Thoracic aorta (tissue), 2 donors: ENCODE data around the gene FIS1. TPM values are rescaled to one million over a fixed set of nuclear protein-coding genes. Genes with fewer than 3 reads are reported as not detected.
"Not testable (repeated sequence)": the region's sequence is repeated elsewhere in the genome, so short reads cannot be mapped to it uniquely, and the experiment has no call there.

ENCODE experiments used
- ATAC-seq: fragments of 150-250 bp; one replicate; pipeline ENCODE4 v1.8.0; 2017; ENCODE audit warnings: low read depth; ENCODE audit not compliant: insufficient number of reproducible peaks, low FRiP score
- DNase-seq: peaks from one replicate; pipeline ENCODE4 v3.0.0-alpha.2; 2020; ENCODE audit warnings: low spot score
- H3K27ac ChIP-seq, 2 donors: fragments of 200-600 bp; sonication (generic); 1 replicate in 1 of 2; 2 replicates in 1 of 2; pipeline ENCODE4 v1.5.1; 2016; ENCODE audit warnings: mild to moderate bottlenecking in 2 of 2, moderate library complexity in 2 of 2
- H3K27me3 ChIP-seq: fragments of 200-600 bp; sonication (generic); replicated peaks from 2 replicates; pipeline ENCODE4 v1.6.0; 2016; ENCODE audit warnings: mild to moderate bottlenecking; ENCODE audit not compliant: insufficient read depth
- H3K36me3 ChIP-seq: fragments of 200-600 bp; sonication (generic); one replicate; pipeline ENCODE4 v1.5.1; 2016
- H3K4me1 ChIP-seq, 2 donors: fragments of 200-600 bp; sonication (generic); 1 replicate in 1 of 2; 2 replicates in 1 of 2; pipeline versions ENCODE4 v1.5.1 to v1.6.0; 2016; ENCODE audit warnings: low read depth in 2 of 2, mild to moderate bottlenecking in 1 of 2; ENCODE audit not compliant: control insufficient read depth in 1 of 2
- H3K4me3 ChIP-seq: fragments of 200-600 bp; sonication (generic); 2 replicates; pipeline ENCODE4 v1.5.1; 2016; ENCODE audit warnings: mild to moderate bottlenecking
- H3K9me3 ChIP-seq: fragments of 200-600 bp; sonication (generic); 2 replicates; pipeline ENCODE4 v1.5.1; 2016
- CTCF ChIP-seq: fragments of 200-600 bp; sonication (generic); IDR thresholded peaks from one replicate; pipeline ENCODE4 v1.5.1; 2019; ENCODE audit warnings: antibody characterized with exemption
- total RNA-seq, 2 donors: library from RNA; depleted of rRNA; stranded (reverse); fragments of >200 nt; gene quantifications; one replicate each; pipeline versions ENCODE4 v1.1.0 to v1.2.3, GENCODE V29; 2016

Gene FIS1
- total RNA-seq, 2 donors from 2014 or later = 135 to 181 TPM

GRCh38 chr7:101288439-101288838 lies 43.6 kb upstream of the FIS1 start:
- TF ChIP-seq CTCF = no peak
- H3K36me3 ChIP-seq = no peaks in the 10 kb centered on the region

GRCh38 chr7:101287032-101287431 lies 42.2 kb upstream of the FIS1 start:
- no peak for ATAC-seq
- TF ChIP-seq CTCF = no peak
- no peak for DNase-seq
- no peaks in the 10 kb centered on the region for H3K36me3 ChIP-seq
- no peak overlapping the region for H3K27ac ChIP-seq
- H3K4me1 ChIP-seq = no peaks in the 10 kb centered on the region
- H3K27me3 ChIP-seq = no peaks in the 10 kb centered on the region
- no peaks in the 10 kb centered on the region for H3K9me3 ChIP-seq
- no peak overlapping the region for H3K4me3 ChIP-seq

More at GRCh38 chr7:101288439-101288838, 43.6 kb upstream of the FIS1 start:
- no peak overlapping the region for H3K27ac ChIP-seq
- no peaks in the 10 kb centered on the region for H3K27me3 ChIP-seq
- no peaks in the 10 kb centered on the region for H3K4me1 ChIP-seq
- H3K4me3 ChIP-seq = no peak overlapping the region
- ATAC-seq (no peak), DNase-seq (no peak)
- no peaks in the 10 kb centered on the region for H3K9me3 ChIP-seq

- not testable (repeated sequence) for H3K27me3 ChIP-seq, ATAC-seq, H3K9me3 ChIP-seq, H3K27ac ChIP-seq, H3K36me3 ChIP-seq, H3K4me3 ChIP-seq, H3K4me1 ChIP-seq, DNase-seq
Observed at GRCh38 chr7:101285880-101286279, 41.0 kb upstream of the FIS1 start.

GRCh38 chr7:101285171-101285570 lies 40.3 kb upstream of the FIS1 start:
- Histone ChIP-seq H3K4me1 (no peaks in the 10 kb centered on the region), H3K36me3 (no peaks in the 10 kb centered on the region), H3K9me3 (no peaks in the 10 kb centered on the region), H3K27me3 (no peaks in the 10 kb centered on the region), H3K4me3 (no peak overlapping the region), H3K27ac (no peak overlapping the region)
- TF ChIP-seq CTCF = no peak
- DNase-seq = no peak
- no peak for ATAC-seq

GRCh38 chr7:101280912-101281311 lies 36.0 kb upstream of the FIS1 start:
- not testable (repeated sequence) for H3K36me3 ChIP-seq, ATAC-seq, H3K27ac ChIP-seq, H3K4me1 ChIP-seq, DNase-seq, H3K9me3 ChIP-seq, H3K27me3 ChIP-seq, H3K4me3 ChIP-seq

- ATAC-seq (no peak), DNase-seq (no peak)
- Histone ChIP-seq H3K36me3 (no peaks in the 10 kb centered on the region), H3K4me1 (no peaks in the 10 kb centered on the region), H3K4me3 (no peak overlapping the region), H3K27me3 (no peaks in the 10 kb centered on the region), H3K9me3 (no peaks in the 10 kb centered on the region), H3K27ac (no peak overlapping the region)
- TF ChIP-seq CTCF = no peak
Observed at GRCh38 chr7:101278461-101279292, 33.8 kb upstream of the FIS1 start.
